ENCODE results near the gene SSTR5.
A peak's percentile ranks its signal among the peaks of the same experiment; 100 is the strongest.

The SSTR5 gene

GRCh38 chr16:1124795-1125194 is 52.2 kb downstream of the SSTR5 start:
- Histone ChIP-seq H3K36me3 (ENCODE audit: control insufficient read depth in 1 of 2, insufficient read depth in 2 of 2, low read depth in 1 of 2, low read length in 2 of 2) (peaks cover 0 to 3% of the 10 kb centered on the region in 2 experiments), H3K14ac (ENCODE audit: low read length in 2 of 2) (no peak overlapping the region), H3K79me1 (replicated peaks; ENCODE audit: low read length, poor library complexity, severe bottlenecking) (no peaks in the 10 kb centered on the region), H2BK120ac (ENCODE audit: low read depth, low read length) (no peak overlapping the region), H2AK5ac (ENCODE audit: low read length, severe bottlenecking) (no peak overlapping the region), H3K27ac (ENCODE audit: low read length, poor library complexity, severe bottlenecking) (no peak overlapping the region), H3K4me1 (ENCODE audit: control insufficient read depth, insufficient read depth, low read depth, low read length) (no peaks in the 10 kb centered on the region), H4K8ac (ENCODE audit: low read length) (no peak overlapping the region), H2BK15ac (ENCODE audit: low read depth, poor library complexity, severe bottlenecking) (no peak overlapping the region), H2BK12ac (ENCODE audit: low read length in 2 of 2) (no peak overlapping the region), H3K9me3 (ENCODE audit: control insufficient read depth, low read length) (no peaks in the 10 kb centered on the region), H3K4ac (ENCODE audit: low read depth in 1 of 2, low read length in 2 of 2) (no peak overlapping the region), H3K18ac (ENCODE audit: low read depth in 1 of 2, low read length in 2 of 2) (no peak overlapping the region), H3K9ac (ENCODE audit: low read length) (no peak overlapping the region), H3K4me2 (ENCODE audit: low read length, poor library complexity, severe bottlenecking) (no peak overlapping the region), H2BK5ac (ENCODE audit: low read depth, low read length, poor library complexity, severe bottlenecking) (no peak overlapping the region), H3K4me3 (ENCODE audit: insufficient read depth in 1 of 2, low read depth in 1 of 2, low read length in 2 of 2) (no peak overlapping the region), H3K27me3 (ENCODE audit: control insufficient read depth in 1 of 2, insufficient read depth in 1 of 2, low read length in 2 of 2) (peaks cover 9 to 39% of the 10 kb centered on the region in 2 experiments), H2AFZ (ENCODE audit: low read depth, low read length) (no peak overlapping the region), H3K23ac (ENCODE audit: low read length in 2 of 2) (no peak overlapping the region), H4K91ac (ENCODE audit: low read length) (no peak overlapping the region)
- WGBS, result 86% methylated on average over 11 of the region's 11 CpGs
- no peak for DNase-seq

GRCh38 chr16:1125471-1125870 is 52.9 kb downstream of the SSTR5 start:
- no peak overlapping the region for H3K27ac ChIP-seq (ENCODE audit: low read length, poor library complexity, severe bottlenecking)
- no peak overlapping the region for H3K23ac ChIP-seq (ENCODE audit: low read length in 2 of 2)
- no peaks in the 10 kb centered on the region for H3K4me1 ChIP-seq (ENCODE audit: control insufficient read depth, insufficient read depth, low read depth, low read length)
- H3K18ac ChIP-seq (ENCODE audit: low read depth in 1 of 2, low read length in 2 of 2), result no peak overlapping the region
- H2AFZ ChIP-seq (ENCODE audit: low read depth, low read length), result no peak overlapping the region
- H2BK5ac ChIP-seq (ENCODE audit: low read depth, low read length, poor library complexity, severe bottlenecking), result no peak overlapping the region
- no peak overlapping the region for H3K14ac ChIP-seq (ENCODE audit: low read length in 2 of 2)
- no peak overlapping the region for H2BK12ac ChIP-seq (ENCODE audit: low read length in 2 of 2)
- DNase-seq, result no peak
- H3K9me3 ChIP-seq (ENCODE audit: control insufficient read depth, low read length), result no peaks in the 10 kb centered on the region
- no peak overlapping the region for H3K4me2 ChIP-seq (ENCODE audit: low read length, poor library complexity, severe bottlenecking)
- peak overlapping the region; percentile 32 for H4K91ac ChIP-seq (ENCODE audit: low read length)
- no peak overlapping the region for H3K9ac ChIP-seq (ENCODE audit: low read length)
- no peaks in the 10 kb centered on the region for H3K79me1 ChIP-seq (replicated peaks; ENCODE audit: low read length, poor library complexity, severe bottlenecking)
- H4K8ac ChIP-seq (ENCODE audit: low read length), result no peak overlapping the region
- no peak overlapping the region for H2AK5ac ChIP-seq (ENCODE audit: low read length, severe bottlenecking)
- no peak overlapping the region for H3K4me3 ChIP-seq (ENCODE audit: insufficient read depth in 1 of 2, low read depth in 1 of 2, low read length in 2 of 2)
- no peak overlapping the region for H3K4ac ChIP-seq (ENCODE audit: low read depth in 1 of 2, low read length in 2 of 2)
- H2BK120ac ChIP-seq (ENCODE audit: low read depth, low read length), result no peak overlapping the region
- peaks cover 0 to 4% of the 10 kb centered on the region in 2 experiments for H3K36me3 ChIP-seq (ENCODE audit: control insufficient read depth in 1 of 2, insufficient read depth in 2 of 2, low read depth in 1 of 2, low read length in 2 of 2)
- H3K27me3 ChIP-seq (ENCODE audit: control insufficient read depth in 1 of 2, insufficient read depth in 1 of 2, low read length in 2 of 2), result peaks cover 9 to 35% of the 10 kb centered on the region in 2 experiments
- no peak overlapping the region for H2BK15ac ChIP-seq (ENCODE audit: low read depth, poor library complexity, severe bottlenecking)
- WGBS, result 80% methylated on average over 18 of the region's 18 CpGs

- DNase-seq, result no peak
- Histone ChIP-seq H3K79me1 (replicated peaks; ENCODE audit: low read length, poor library complexity, severe bottlenecking) (no peaks in the 10 kb centered on the region), H2BK15ac (ENCODE audit: low read depth, poor library complexity, severe bottlenecking) (no peak overlapping the region), H3K18ac (ENCODE audit: low read depth in 1 of 2, low read length in 2 of 2) (no peak overlapping the region), H3K14ac (ENCODE audit: low read length in 2 of 2) (no peak overlapping the region), H3K27me3 (ENCODE audit: control insufficient read depth in 1 of 2, insufficient read depth in 1 of 2, low read length in 2 of 2) (peaks cover 9 to 30% of the 10 kb centered on the region in 2 experiments), H3K23ac (ENCODE audit: low read length in 2 of 2) (no peak overlapping the region), H2BK120ac (ENCODE audit: low read depth, low read length) (no peak overlapping the region), H2AK5ac (ENCODE audit: low read length, severe bottlenecking) (no peak overlapping the region), H3K9ac (ENCODE audit: low read length) (no peak overlapping the region), H3K4me3 (ENCODE audit: insufficient read depth in 1 of 2, low read depth in 1 of 2, low read length in 2 of 2) (no peak overlapping the region), H3K36me3 (ENCODE audit: control insufficient read depth in 1 of 2, insufficient read depth in 2 of 2, low read depth in 1 of 2, low read length in 2 of 2) (peaks cover 0 to 4% of the 10 kb centered on the region in 2 experiments), H2AFZ (ENCODE audit: low read depth, low read length) (no peak overlapping the region), H2BK12ac (ENCODE audit: low read length in 2 of 2) (no peak overlapping the region), H3K27ac (ENCODE audit: low read length, poor library complexity, severe bottlenecking) (no peak overlapping the region), H3K9me3 (ENCODE audit: control insufficient read depth, low read length) (no peaks in the 10 kb centered on the region), H2BK5ac (ENCODE audit: low read depth, low read length, poor library complexity, severe bottlenecking) (no peak overlapping the region), H4K8ac (ENCODE audit: low read length) (no peak overlapping the region), H4K91ac (ENCODE audit: low read length) (no peak overlapping the region), H3K4me2 (ENCODE audit: low read length, poor library complexity, severe bottlenecking) (no peak overlapping the region), H3K4me1 (ENCODE audit: control insufficient read depth, insufficient read depth, low read depth, low read length) (no peaks in the 10 kb centered on the region), H3K4ac (ENCODE audit: low read depth in 1 of 2, low read length in 2 of 2) (no peak overlapping the region)
- 84% methylated on average over 15 of the region's 17 CpGs for WGBS
Measured at GRCh38 chr16:1126044-1126443, 53.5 kb downstream of the SSTR5 start.

GRCh38 chr16:1126586-1126985 is 54.0 kb downstream of the SSTR5 start:
- Histone ChIP-seq H3K23ac (ENCODE audit: low read length in 2 of 2) (no peak overlapping the region), H3K4me3 (ENCODE audit: insufficient read depth in 1 of 2, low read depth in 1 of 2, low read length in 2 of 2) (no peak overlapping the region), H2BK5ac (ENCODE audit: low read depth, low read length, poor library complexity, severe bottlenecking) (no peak overlapping the region), H3K27ac (ENCODE audit: low read length, poor library complexity, severe bottlenecking) (no peak overlapping the region), H3K4me1 (ENCODE audit: control insufficient read depth, insufficient read depth, low read depth, low read length) (no peaks in the 10 kb centered on the region), H4K8ac (ENCODE audit: low read length) (no peak overlapping the region), H3K18ac (ENCODE audit: low read depth in 1 of 2, low read length in 2 of 2) (no peak overlapping the region), H3K9ac (ENCODE audit: low read length) (no peak overlapping the region), H2BK120ac (ENCODE audit: low read depth, low read length) (no peak overlapping the region), H3K36me3 (ENCODE audit: control insufficient read depth in 1 of 2, insufficient read depth in 2 of 2, low read depth in 1 of 2, low read length in 2 of 2) (peaks cover 0 to 4% of the 10 kb centered on the region in 2 experiments), H3K27me3 (ENCODE audit: control insufficient read depth in 1 of 2, insufficient read depth in 1 of 2, low read length in 2 of 2) (peaks cover 9 to 28% of the 10 kb centered on the region in 2 experiments), H2BK12ac (ENCODE audit: low read length in 2 of 2) (no peak overlapping the region), H3K4me2 (ENCODE audit: low read length, poor library complexity, severe bottlenecking) (no peak overlapping the region), H4K91ac (ENCODE audit: low read length) (no peak overlapping the region), H3K79me1 (replicated peaks; ENCODE audit: low read length, poor library complexity, severe bottlenecking) (no peaks in the 10 kb centered on the region), H3K14ac (ENCODE audit: low read length in 2 of 2) (no peak overlapping the region), H3K9me3 (ENCODE audit: control insufficient read depth, low read length) (no peaks in the 10 kb centered on the region), H2BK15ac (ENCODE audit: low read depth, poor library complexity, severe bottlenecking) (no peak overlapping the region), H3K4ac (ENCODE audit: low read depth in 1 of 2, low read length in 2 of 2) (no peak overlapping the region), H2AK5ac (ENCODE audit: low read length, severe bottlenecking) (no peak overlapping the region), H2AFZ (ENCODE audit: low read depth, low read length) (no peak overlapping the region)
- WGBS, result 62% methylated on average over 10 of the region's 10 CpGs
- no peak for DNase-seq
